Measurements from ENCODE around the gene ATG10. TPM values are rescaled to one million over a fixed set of nuclear protein-coding genes. Genes with fewer than 3 reads are reported as not detected.

ATG10 gene
- total RNA-seq, 1 experiment from 2014 or later, result 11.8 TPM

DNA sequence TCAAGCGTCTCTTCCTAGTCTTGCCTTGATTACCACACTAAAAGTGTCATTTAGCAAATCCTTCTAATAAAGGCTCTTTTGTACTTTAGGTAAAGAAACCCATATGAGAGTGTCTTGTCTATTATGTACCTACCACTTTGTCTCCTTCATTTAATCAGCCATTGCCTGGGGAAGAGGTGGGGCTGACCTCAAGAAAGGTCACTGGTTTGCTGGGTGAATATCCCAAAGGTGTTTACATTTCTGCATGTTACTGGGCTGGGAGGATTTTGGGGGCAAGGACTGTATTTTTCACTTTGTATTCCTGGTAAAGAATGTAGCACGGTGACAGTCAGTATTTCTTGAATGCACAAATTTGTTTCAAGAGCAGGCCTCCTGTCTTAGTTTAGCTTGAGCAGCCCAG lies 318.2 kb downstream of the ATG10 start:
- H3K9me3 ChIP-seq (ENCODE audit: low read length), result no peaks in the 10 kb centered on the region
- H3K27ac ChIP-seq (ENCODE audit: low read length), result no peak overlapping the region
- H3F3A ChIP-seq (ENCODE audit: low read length, unreplicated experiment), result no peaks in the 10 kb centered on the region
- no peaks in the 10 kb centered on the region for H3K9me2 ChIP-seq (replicated peaks; ENCODE audit: low read length)
- H3K4me3 ChIP-seq (ENCODE audit: low read length), result no peak overlapping the region
- H3K36me3 ChIP-seq (ENCODE audit: low read depth, low read length), result no peaks in the 10 kb centered on the region
- ChIA-PET CTCF (no interaction called here), POLR2A (ENCODE audit: unreplicated experiment) (no interaction called here)
- H3K79me2 ChIP-seq (ENCODE audit: low read length), result no peaks in the 10 kb centered on the region
- no peaks in the 10 kb centered on the region for H4K20me1 ChIP-seq (ENCODE audit: low read length)
- ATAC-seq (no peak), DNase-seq (no peak)
- no peak overlapping the region for H3K4me2 ChIP-seq (ENCODE audit: low read length)
- H3K4me1 ChIP-seq (ENCODE audit: insufficient read depth, low read length), result no peaks in the 10 kb centered on the region
- no peak overlapping the region for H3K9ac ChIP-seq (ENCODE audit: low read length)
- no peak for TF ChIP-seq CTCF (conservative IDR thresholded peaks at IDR 0.05; ENCODE audit: low read depth, low read length)
- no peak for TF ChIP-seq EZH2 (IDR thresholded peaks at IDR 0.05; ENCODE audit: low read length, unreplicated experiment)
- no peak for TF ChIP-seq EZH2phosphoT487 (IDR thresholded peaks at IDR 0.05; ENCODE audit: borderline replicate concordance, low read length)
- intact Hi-C loops (cut with micrococcal nuclease), result no loop called here
- H2AFZ ChIP-seq (ENCODE audit: low read length), result no peak overlapping the region
- H3K27me3 ChIP-seq (ENCODE audit: low read length), result no peaks in the 10 kb centered on the region
- no TSS peak for BruUV-seq (replicated peaks)

- no peak for TF ChIP-seq EZH2phosphoT487 (IDR thresholded peaks at IDR 0.05; ENCODE audit: borderline replicate concordance, low read length)
- TF ChIP-seq CTCF (conservative IDR thresholded peaks at IDR 0.05; ENCODE audit: low read depth, low read length), result no peak
- TF ChIP-seq EZH2 (IDR thresholded peaks at IDR 0.05; ENCODE audit: low read length, unreplicated experiment), result no peak
- H3K4me1 ChIP-seq (ENCODE audit: insufficient read depth, low read length), result no peaks in the 10 kb centered on the region
- ChIA-PET CTCF (no interaction called here), POLR2A (ENCODE audit: unreplicated experiment) (no interaction called here)
- H3K79me2 ChIP-seq (ENCODE audit: low read length), result no peaks in the 10 kb centered on the region
- H4K20me1 ChIP-seq (ENCODE audit: low read length), result no peaks in the 10 kb centered on the region
- no peak overlapping the region for H3K4me3 ChIP-seq (ENCODE audit: low read length)
- no peaks in the 10 kb centered on the region for H3K36me3 ChIP-seq (ENCODE audit: low read depth, low read length)
- H2AFZ ChIP-seq (ENCODE audit: low read length), result no peak overlapping the region
- no peaks in the 10 kb centered on the region for H3F3A ChIP-seq (ENCODE audit: low read length, unreplicated experiment)
- intact Hi-C loops (cut with micrococcal nuclease), result no loop called here
- no TSS peak for BruUV-seq (replicated peaks)
- no peaks in the 10 kb centered on the region for H3K9me2 ChIP-seq (replicated peaks; ENCODE audit: low read length)
- no peak overlapping the region for H3K27ac ChIP-seq (ENCODE audit: low read length)
- ATAC-seq, result no peak
- no peaks in the 10 kb centered on the region for H3K9me3 ChIP-seq (ENCODE audit: low read length)
- no peak overlapping the region for H3K9ac ChIP-seq (ENCODE audit: low read length)
- DNase-seq, result no peak
- H3K27me3 ChIP-seq (ENCODE audit: low read length), result no peaks in the 10 kb centered on the region
- no peak overlapping the region for H3K4me2 ChIP-seq (ENCODE audit: low read length)
Observed at GRCh38 chr5:82290908-82291307, 319.1 kb downstream of the ATG10 start.

- no peak for DNase-seq
- no peaks in the 10 kb centered on the region for H3K36me3 ChIP-seq (ENCODE audit: low read depth, low read length)
- no peak overlapping the region for H2AFZ ChIP-seq (ENCODE audit: low read length)
- no peak overlapping the region for H3K4me3 ChIP-seq (ENCODE audit: low read length)
- no peaks in the 10 kb centered on the region for H3F3A ChIP-seq (ENCODE audit: low read length, unreplicated experiment)
- H3K4me1 ChIP-seq (ENCODE audit: insufficient read depth, low read length), result no peaks in the 10 kb centered on the region
- no peak for ATAC-seq
- no peaks in the 10 kb centered on the region for H4K20me1 ChIP-seq (ENCODE audit: low read length)
- no TSS peak for BruUV-seq (replicated peaks)
- TF ChIP-seq EZH2 (IDR thresholded peaks at IDR 0.05; ENCODE audit: low read length, unreplicated experiment) (no peak), EZH2phosphoT487 (IDR thresholded peaks at IDR 0.05; ENCODE audit: borderline replicate concordance, low read length) (no peak), CTCF (conservative IDR thresholded peaks at IDR 0.05; ENCODE audit: low read depth, low read length) (no peak)
- no peaks in the 10 kb centered on the region for H3K27me3 ChIP-seq (ENCODE audit: low read length)
- no peaks in the 10 kb centered on the region for H3K9me2 ChIP-seq (replicated peaks; ENCODE audit: low read length)
- POLR2A ChIA-PET (ENCODE audit: unreplicated experiment), result interaction anchor here (0.5 kb wide), 1 partner anchor 13 kb away, joined by 3 read pairs; no protein-coding TSS in a partner anchor
- no peak overlapping the region for H3K27ac ChIP-seq (ENCODE audit: low read length)
- no peak overlapping the region for H3K9ac ChIP-seq (ENCODE audit: low read length)
- intact Hi-C loops (cut with micrococcal nuclease), result no loop called here
- no peaks in the 10 kb centered on the region for H3K79me2 ChIP-seq (ENCODE audit: low read length)
- CTCF ChIA-PET, result interaction anchor here (0.6 kb wide), 1 partner anchor 490 kb away, joined by 4 read pairs; no protein-coding TSS in a partner anchor
- no peaks in the 10 kb centered on the region for H3K9me3 ChIP-seq (ENCODE audit: low read length)
- H3K4me2 ChIP-seq (ENCODE audit: low read length), result no peak overlapping the region
Observed at GRCh38 chr5:82291420-82291819, 319.6 kb downstream of the ATG10 start.
